Choroid plexus epithelial cell (primary cell): ENCODE data around the gene CATSPER3.
A peak's percentile ranks its signal among the peaks of the same experiment; 100 is the strongest.

Source experiments
- DNase-seq: peaks from one replicate; pipeline ENCODE4 v3.0.0-alpha.2; 2010; ENCODE audit warnings: low read depth
- H3K4me3 ChIP-seq: 2 replicates; pipeline ENCODE4 v1.5.1; 2011; ENCODE audit warnings: low read depth, mild to moderate bottlenecking, control low read depth, low read length, moderate library complexity
- CTCF ChIP-seq: conservative IDR thresholded peaks from 2 replicates; pipeline ENCODE4 v1.5.1; 2011; ENCODE audit warnings: low read depth, mild to moderate bottlenecking, control low read depth, inconsistent platforms, low read length, moderate library complexity

Gene CATSPER3

GRCh38 chr5:135056316-135057030 is 88.8 kb downstream of the CATSPER3 start:
- no peak for TF ChIP-seq CTCF
- DNase-seq: no peak
- no peak overlapping the region for H3K4me3 ChIP-seq

GRCh38 chr5:135057233-135057632 is 89.5 kb downstream of the CATSPER3 start:
- no peak for DNase-seq
- no peak overlapping the region for H3K4me3 ChIP-seq
- TF ChIP-seq CTCF: no peak

- no peak for DNase-seq
- no peak for TF ChIP-seq CTCF
Measured at GRCh38 chr5:135058331-135058732, 90.6 kb downstream of the CATSPER3 start.

GRCh38 chr5:135059000-135059923 is 91.6 kb downstream of the CATSPER3 start:
- peak; percentile 12 for TF ChIP-seq CTCF
- no peak for DNase-seq
- H3K4me3 ChIP-seq: no peak overlapping the region

More at GRCh38 chr5:135058331-135058732, 90.6 kb downstream of the CATSPER3 start:
- no peak overlapping the region for H3K4me3 ChIP-seq

GRCh38 chr5:135060021-135060420 is 92.3 kb downstream of the CATSPER3 start:
- TF ChIP-seq CTCF: no peak
- H3K4me3 ChIP-seq: no peak overlapping the region
- no peak for DNase-seq

GRCh38 chr5:135061001-135061400 is 93.3 kb downstream of the CATSPER3 start:
- TF ChIP-seq CTCF: no peak
- DNase-seq: no peak
- no peak overlapping the region for H3K4me3 ChIP-seq
